Activated CD4-positive, alpha-beta T cell treated with anti-CD3 and anti-CD28 coated beads, Interleukin-2, amount 10 ng/mL, durations not matched to agents 24 days and 14 days (primary cell): ENCODE measurements around the gene GZMM. TPM values are rescaled to one million over a fixed set of nuclear protein-coding genes. Genes with fewer than 3 reads are reported as not detected.

Experiments used
- DNase-seq: peaks from one replicate; pipeline ENCODE4 v3.0.0; 2022
- H3K27ac Mint-ChIP-seq: one replicate; pipeline ENCODE4 v1.8.0; 2022; ENCODE audit warnings: mild to moderate bottlenecking, mixed read lengths
- H3K27me3 Mint-ChIP-seq: one replicate; pipeline ENCODE4 v1.8.0; 2022; ENCODE audit warnings: mixed read lengths
- H3K36me3 Mint-ChIP-seq: one replicate; pipeline ENCODE4 v1.8.0; 2022; ENCODE audit warnings: low read depth, mild to moderate bottlenecking, mixed read lengths
- H3K4me1 Mint-ChIP-seq: one replicate; pipeline ENCODE4 v1.8.0; 2021; ENCODE audit warnings: mixed read lengths
- H3K4me3 Mint-ChIP-seq: one replicate; pipeline ENCODE4 v1.8.0; 2022; ENCODE audit warnings: mild to moderate bottlenecking, moderate library complexity, mixed read lengths
- H3K9me3 Mint-ChIP-seq: one replicate; pipeline ENCODE4 v1.8.0; 2021; ENCODE audit warnings: mixed read lengths
- intact Hi-C: fragments of 100-400 bp; cut with micrococcal nuclease; formaldehyde crosslinking; loops from one replicate; pipeline ENCODE4 v1.15.1; 2023
- total RNA-seq: library from RNA; stranded (reverse); gene quantifications from 2 replicates; pipeline ENCODE4 v1.2.3, GENCODE V29; 2022

The GZMM gene
- total RNA-seq, 1 donor from 2014 or later, result 37.6 TPM

DNA sequence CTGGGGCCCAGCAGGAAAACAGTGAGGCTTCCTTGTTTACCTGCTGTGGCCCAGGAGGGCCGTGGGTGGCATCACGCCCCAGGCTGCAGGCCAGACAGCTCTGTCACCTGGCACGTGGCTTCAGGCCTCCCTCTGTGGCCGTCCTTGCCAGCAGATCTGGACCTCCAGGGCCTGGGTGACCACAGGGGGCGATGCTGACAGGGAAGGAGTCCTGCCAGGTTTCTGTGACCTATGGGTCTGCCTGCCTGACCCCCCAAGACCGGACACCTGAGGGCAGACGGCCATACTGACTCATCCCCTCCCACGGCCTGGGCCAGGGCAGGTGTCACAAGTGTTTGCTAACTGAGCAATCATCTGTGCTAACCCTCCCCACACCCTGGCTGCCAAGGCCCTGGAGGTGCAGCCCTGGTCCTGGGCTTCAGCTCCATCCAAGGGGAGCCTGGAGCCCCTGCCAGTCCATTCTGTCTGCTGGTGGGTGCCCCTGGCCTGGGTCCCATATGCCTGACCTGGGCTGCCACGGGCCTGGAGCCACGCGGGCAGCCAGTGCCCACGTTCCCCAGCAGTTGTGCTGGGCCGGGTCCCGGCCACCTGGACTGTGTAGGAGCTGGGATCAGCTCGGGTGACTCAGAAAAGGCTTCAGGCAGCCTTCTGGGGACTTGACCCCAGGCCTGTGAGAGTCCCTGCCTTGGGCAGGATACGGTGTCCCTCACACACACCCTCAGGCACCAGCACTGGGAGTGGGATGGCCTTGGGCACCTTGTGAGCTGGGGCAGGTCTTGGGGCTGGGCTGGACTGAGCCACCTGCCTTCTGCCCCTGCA, 8.6 kb upstream of the GZMM start:
- H3K27ac Mint-ChIP-seq, result peak overlapping the region; percentile 56
- peaks cover 14% of the 10 kb centered on the region for H3K4me1 Mint-ChIP-seq
- H3K27me3 Mint-ChIP-seq, result no peaks in the 10 kb centered on the region
- peak overlapping the region; percentile 60 for H3K4me3 Mint-ChIP-seq
- peaks cover 13% of the 10 kb centered on the region for H3K36me3 Mint-ChIP-seq
- intact Hi-C loops, result no loop called here
- DNase-seq, result no peak
- H3K9me3 Mint-ChIP-seq, result no peaks in the 10 kb centered on the region

DNA sequence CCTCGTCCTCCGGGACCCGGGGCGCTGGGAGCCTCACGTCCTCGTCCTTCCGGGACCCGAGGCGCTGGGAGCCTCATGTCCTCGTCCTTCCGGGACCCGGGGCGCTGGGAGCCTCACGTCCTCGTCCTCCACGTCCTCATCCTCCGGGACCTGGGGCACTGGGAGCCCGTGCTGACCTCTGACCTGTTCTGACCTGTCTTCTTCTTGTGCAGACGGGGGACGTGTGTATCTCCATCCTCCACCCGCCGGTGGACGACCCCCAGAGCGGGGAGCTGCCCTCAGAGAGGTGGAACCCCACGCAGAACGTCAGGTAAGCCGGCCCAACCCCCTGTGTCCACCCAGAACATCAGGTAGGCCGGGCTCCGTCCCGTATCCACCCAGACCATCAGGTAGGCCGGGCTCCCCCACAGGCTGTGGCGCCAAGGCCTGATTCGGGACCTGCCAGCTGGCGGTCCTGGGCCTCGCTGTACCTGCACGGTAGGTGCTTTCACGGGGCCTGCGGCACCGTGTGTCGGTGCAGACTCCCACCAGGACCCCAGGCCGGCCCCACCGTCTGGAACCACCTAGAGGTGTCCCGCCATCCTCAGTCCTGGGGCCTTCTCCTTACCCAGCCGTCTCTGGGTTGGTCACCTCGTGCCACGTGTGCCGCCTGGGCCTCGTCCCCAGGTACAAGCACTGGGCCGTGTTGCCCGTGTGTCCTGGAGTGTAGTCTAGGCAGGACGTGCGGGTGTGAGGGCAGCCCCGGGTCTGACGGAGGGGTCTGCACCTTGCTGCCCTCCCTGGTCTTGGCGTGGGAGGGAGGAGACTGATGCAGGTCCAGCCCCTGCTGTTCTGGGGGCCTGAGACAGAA, 7.6 kb upstream of the GZMM start:
- H3K36me3 Mint-ChIP-seq, result peaks cover 13% of the 10 kb centered on the region
- peaks cover 11% of the 10 kb centered on the region for H3K4me1 Mint-ChIP-seq
- no peaks in the 10 kb centered on the region for H3K9me3 Mint-ChIP-seq
- DNase-seq, result no peak
- no peak overlapping the region for H3K4me3 Mint-ChIP-seq
- H3K27ac Mint-ChIP-seq, result no peak overlapping the region
- intact Hi-C loops, result no loop called here
- no peaks in the 10 kb centered on the region for H3K27me3 Mint-ChIP-seq

DNA sequence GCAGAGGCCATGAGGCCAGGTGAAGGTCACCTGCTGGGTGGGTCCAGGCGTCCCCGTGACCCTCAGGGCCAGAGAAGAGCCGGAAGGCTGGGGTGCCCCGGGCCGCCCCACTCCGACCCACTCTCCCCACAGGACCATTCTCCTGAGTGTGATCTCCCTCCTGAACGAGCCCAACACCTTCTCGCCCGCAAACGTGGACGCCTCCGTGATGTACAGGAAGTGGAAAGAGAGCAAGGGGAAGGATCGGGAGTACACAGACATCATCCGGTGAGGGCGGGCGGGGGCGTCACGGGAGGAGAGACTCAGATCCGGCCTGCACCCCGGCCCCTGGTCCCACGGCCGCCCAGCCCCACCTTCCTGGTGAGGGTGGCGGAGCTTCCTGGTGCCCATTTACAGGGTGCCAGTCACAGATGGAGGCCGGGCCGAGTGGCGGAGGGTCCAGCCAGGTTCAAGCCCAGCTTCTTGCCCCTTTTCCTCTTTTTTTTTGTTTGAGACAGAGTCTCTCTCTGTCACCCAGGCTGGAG, 6.9 kb upstream of the GZMM start:
- Mint-ChIP-seq H3K4me1 (peaks cover 11% of the 10 kb centered on the region), H3K27me3 (no peaks in the 10 kb centered on the region), H3K36me3 (peaks cover 13% of the 10 kb centered on the region), H3K4me3 (no peak overlapping the region), H3K9me3 (no peaks in the 10 kb centered on the region), H3K27ac (no peak overlapping the region)
- no peak for DNase-seq
- intact Hi-C loops, result no loop called here

DNA sequence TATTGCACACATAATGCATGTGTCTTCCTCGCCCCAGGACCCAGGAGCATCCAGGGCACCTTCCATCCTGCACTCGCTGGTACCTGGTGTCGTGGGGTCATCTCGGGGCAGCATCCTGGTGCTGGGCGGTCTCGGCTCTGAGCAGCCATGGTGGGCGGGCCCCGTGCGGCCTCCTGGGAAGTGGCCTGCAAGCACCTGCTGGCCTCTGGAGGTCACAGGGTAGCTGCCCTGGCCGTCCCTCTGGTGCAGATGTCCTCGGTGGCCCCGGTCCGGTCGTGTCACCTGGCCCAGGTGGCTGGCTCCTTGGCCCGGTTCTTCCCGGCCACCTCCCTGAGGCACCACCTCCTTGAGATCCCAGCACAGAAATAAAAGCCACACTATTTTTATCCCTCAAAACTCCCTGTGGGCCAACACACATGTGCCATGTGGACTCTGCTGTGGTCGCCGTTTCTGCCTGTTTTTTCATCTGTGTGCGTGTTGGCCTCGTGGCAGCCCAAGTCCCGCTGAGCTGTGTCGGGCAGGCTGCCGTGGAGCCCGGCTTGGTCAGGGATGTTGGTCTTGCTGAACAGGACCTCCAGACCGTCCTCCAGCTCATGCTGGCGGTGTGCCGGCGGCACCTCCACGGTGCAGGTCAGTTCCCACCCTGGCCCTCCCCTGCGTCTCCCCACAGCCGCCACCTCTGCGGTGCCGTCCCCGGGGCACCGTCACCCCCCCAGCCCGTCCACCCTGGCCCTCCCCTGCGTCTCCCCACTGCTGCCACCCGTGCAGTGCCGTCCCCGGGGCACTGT, 5.0 kb upstream of the GZMM start:
- intact Hi-C loops, result no loop called here
- H3K27me3 Mint-ChIP-seq, result no peaks in the 10 kb centered on the region
- H3K4me1 Mint-ChIP-seq, result peaks cover 8% of the 10 kb centered on the region
- no peak overlapping the region for H3K27ac Mint-ChIP-seq
- H3K4me3 Mint-ChIP-seq, result no peak overlapping the region
- no peak for DNase-seq
- no peaks in the 10 kb centered on the region for H3K9me3 Mint-ChIP-seq
- H3K36me3 Mint-ChIP-seq, result peaks cover 15% of the 10 kb centered on the region

DNA sequence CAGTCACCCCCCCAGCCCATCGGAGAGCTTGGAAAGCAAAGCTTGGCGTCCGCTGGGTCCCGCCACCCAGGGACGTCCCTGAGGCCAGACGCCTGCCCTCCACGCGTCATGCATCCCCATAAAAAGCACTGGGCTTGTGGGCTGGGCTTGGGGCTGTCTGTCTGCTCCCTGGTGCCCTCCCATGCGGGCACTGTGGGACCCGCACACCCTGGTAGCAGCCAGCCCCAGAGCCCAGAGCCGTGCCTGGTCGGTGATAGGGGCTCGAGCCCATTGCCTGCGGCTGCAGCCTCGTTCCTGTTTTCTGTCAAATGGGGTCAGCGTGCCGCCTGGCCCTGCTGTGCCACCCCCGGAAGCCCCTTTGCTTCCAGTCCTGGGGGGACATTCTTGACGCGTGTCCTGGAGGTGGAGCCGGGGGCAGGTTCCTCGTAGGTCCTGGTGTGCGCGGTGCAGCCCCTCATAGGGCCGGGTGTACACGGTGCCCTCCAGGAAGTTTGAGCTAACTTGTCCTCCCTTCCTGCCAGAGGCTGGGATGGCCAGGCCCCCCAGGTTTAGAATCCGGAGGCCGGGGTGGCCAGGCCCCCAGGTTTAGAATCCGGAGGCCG, 4.3 kb upstream of the GZMM start:
- H3K27ac Mint-ChIP-seq, result no peak overlapping the region
- DNase-seq, result no peak
- intact Hi-C loops, result no loop called here
- H3K4me1 Mint-ChIP-seq, result peaks cover 12% of the 10 kb centered on the region
- H3K4me3 Mint-ChIP-seq, result no peak overlapping the region
- no peaks in the 10 kb centered on the region for H3K27me3 Mint-ChIP-seq
- no peaks in the 10 kb centered on the region for H3K9me3 Mint-ChIP-seq
- H3K36me3 Mint-ChIP-seq, result peaks cover 16% of the 10 kb centered on the region

DNA sequence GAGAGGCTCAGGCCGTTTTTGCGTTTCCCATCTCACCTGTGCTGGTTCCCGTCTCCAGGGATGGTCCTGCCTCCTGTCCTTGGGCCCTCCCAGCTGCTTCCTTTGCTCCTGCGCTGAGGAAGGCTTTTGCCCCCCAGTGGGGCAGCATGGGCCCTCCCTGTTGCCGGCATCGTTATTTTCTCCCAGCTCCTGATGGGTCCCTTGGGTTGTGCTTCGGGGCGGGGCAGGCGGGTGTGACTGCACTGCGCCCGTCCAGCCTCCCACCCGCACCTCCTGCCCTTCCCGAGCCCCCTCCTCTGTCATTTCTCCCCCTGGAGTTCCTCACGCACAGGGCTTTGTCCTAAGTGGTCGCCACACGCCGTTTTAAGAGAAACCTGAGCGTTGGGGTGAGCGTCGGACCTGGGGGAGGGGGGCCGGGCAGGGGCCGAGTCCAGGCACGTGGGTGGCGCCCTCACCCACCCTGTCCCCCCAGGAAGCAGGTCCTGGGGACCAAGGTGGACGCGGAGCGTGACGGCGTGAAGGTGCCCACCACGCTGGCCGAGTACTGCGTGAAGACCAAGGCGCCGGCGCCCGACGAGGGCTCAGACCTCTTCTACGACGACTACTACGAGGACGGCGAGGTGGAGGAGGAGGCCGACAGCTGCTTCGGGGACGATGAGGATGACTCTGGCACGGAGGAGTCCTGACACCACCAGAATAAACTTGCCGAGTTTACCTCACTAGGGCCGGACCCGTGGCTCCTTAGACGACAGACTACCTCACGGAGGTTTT, 2.8 kb upstream of the GZMM start:
- Mint-ChIP-seq H3K27me3 (no peaks in the 10 kb centered on the region), H3K4me1 (peaks cover 18% of the 10 kb centered on the region), H3K36me3 (peaks cover 16% of the 10 kb centered on the region), H3K27ac (no peak overlapping the region), H3K9me3 (no peaks in the 10 kb centered on the region), H3K4me3 (no peak overlapping the region)
- intact Hi-C loops, result no loop called here
- DNase-seq, result no peak

DNA sequence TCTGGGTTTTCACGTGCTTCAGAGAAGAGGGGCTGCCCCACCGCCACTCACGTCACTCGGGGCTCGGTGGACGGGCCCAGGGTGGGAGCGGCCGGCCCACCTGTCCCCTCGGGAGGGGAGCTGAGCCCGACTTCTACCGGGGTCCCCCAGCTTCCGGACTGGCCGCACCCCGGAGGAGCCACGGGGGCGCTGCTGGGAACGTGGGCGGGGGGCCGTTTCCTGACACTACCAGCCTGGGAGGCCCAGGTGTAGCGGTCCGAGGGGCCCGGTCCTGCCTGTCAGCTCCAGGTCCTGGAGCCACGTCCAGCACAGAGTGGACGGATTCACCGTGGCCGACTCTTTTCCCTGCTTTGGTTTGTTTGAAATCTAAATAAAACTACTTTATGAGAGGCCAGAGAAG, 2.2 kb upstream of the GZMM start:
- Mint-ChIP-seq H3K4me1 (peaks cover 18% of the 10 kb centered on the region), H3K4me3 (no peak overlapping the region), H3K36me3 (peaks cover 16% of the 10 kb centered on the region), H3K27ac (no peak overlapping the region), H3K9me3 (no peaks in the 10 kb centered on the region), H3K27me3 (no peaks in the 10 kb centered on the region)
- DNase-seq, result no peak
- intact Hi-C loops, result no loop called here

DNA sequence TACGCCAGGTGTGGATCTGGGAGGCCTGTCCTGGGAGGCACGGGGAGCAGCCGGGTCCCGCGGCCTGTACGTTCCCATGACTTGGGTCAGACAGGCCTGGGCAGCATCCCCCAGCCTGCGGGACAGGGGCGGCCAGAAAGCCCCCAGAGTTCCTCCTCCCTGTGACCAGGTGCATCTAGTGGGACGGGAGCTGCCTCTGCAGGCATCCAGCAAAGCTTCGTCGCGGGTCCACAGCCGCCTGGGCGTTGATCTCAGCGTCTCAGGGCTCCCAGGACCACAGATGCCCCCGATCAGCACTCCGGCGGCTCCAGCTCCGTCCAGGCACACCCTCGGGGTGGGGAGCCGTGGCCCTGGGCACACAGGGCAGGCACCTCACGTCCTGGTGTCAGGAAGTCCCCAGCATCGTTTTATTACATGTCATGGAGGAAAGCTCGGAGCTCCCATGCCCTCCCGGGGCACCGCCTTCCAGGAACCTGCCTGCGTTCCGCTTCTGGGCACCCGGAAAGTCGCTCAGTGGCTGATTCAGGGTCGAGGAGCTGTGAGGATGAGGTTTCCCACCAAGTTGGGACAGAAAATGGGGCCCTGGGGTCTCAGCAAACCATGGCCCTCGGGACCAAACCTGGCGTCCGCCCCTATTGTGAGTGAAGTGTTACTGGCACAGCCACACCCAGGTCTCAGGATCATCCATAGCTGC, 1.5 kb upstream of the GZMM start:
- intact Hi-C loops, result no loop called here
- no peak overlapping the region for H3K27ac Mint-ChIP-seq
- H3K27me3 Mint-ChIP-seq, result no peaks in the 10 kb centered on the region
- H3K4me1 Mint-ChIP-seq, result peaks cover 18% of the 10 kb centered on the region
- H3K9me3 Mint-ChIP-seq, result no peaks in the 10 kb centered on the region
- H3K4me3 Mint-ChIP-seq, result no peak overlapping the region
- DNase-seq, result no peak
- peaks cover 14% of the 10 kb centered on the region for H3K36me3 Mint-ChIP-seq

DNA sequence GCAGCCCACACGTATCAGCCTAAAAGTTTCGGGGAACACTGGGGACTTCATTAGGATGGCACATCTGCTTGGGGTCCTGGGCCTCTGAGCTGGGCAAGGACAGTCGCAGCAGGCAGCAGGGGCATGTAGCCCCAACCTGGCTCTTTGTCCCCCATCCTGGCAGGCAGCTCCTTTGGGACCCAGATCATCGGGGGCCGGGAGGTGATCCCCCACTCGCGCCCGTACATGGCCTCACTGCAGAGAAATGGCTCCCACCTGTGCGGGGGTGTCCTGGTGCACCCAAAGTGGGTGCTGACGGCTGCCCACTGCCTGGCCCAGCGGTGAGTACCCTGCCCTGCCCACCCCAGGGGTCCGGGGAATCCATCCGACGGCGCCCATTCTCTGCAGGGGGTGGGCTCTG, 3.3 kb downstream of the GZMM start:
- no peak overlapping the region for H3K27ac Mint-ChIP-seq
- intact Hi-C loops, result no loop called here
- H3K4me3 Mint-ChIP-seq, result no peak overlapping the region
- H3K9me3 Mint-ChIP-seq, result no peaks in the 10 kb centered on the region
- H3K4me1 Mint-ChIP-seq, result peaks cover 18% of the 10 kb centered on the region
- no peak for DNase-seq
- peaks cover 11% of the 10 kb centered on the region for H3K36me3 Mint-ChIP-seq
- H3K27me3 Mint-ChIP-seq, result no peaks in the 10 kb centered on the region

DNA sequence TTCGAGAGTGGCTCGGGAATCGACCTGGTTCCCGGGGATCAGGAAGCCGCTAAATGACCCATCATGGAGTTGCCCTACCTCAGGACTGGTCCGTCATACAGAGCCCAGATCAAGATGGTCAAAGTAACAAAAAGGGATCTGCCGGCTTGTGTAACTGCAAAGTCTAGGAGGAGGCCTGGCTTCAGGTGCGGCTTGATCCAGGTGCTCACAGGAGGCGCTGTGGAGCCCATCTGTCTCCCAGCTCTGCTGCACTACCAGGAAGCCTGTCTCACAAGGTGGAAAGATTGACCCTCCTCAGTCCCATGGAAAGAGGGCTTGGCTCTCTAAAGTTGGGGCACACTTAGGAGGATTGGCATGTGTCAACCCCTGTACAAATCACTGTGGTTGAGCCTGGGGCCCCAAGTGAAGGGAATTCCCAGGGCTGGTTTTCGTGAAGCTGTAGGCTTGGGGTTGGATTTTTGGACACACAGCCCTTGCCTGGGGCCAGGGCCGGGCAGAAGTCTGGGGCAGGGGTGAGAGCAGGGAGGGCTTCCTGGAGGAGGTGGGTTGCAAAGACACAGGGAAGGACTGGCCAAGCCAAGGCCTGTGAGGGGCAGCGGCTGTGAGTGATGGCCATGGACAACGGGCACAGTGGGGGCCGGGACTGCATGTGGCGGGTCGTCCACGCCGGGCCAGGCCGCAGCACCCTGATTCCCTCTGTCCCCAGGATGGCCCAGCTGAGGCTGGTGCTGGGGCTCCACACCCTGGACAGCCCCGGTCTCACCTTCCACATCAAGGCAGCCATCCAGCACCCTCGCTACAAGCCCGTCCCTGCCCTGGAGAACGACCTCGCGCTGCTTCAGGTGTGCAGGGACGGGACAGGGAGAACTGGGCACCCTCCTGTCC, 4.2 kb downstream of the GZMM start:
- Mint-ChIP-seq H3K4me1 (peaks cover 18% of the 10 kb centered on the region), H3K27me3 (no peaks in the 10 kb centered on the region), H3K9me3 (no peaks in the 10 kb centered on the region), H3K4me3 (no peak overlapping the region), H3K36me3 (peaks cover 11% of the 10 kb centered on the region), H3K27ac (no peak overlapping the region)
- DNase-seq, result no peak
- intact Hi-C loops, result no loop called here

DNA sequence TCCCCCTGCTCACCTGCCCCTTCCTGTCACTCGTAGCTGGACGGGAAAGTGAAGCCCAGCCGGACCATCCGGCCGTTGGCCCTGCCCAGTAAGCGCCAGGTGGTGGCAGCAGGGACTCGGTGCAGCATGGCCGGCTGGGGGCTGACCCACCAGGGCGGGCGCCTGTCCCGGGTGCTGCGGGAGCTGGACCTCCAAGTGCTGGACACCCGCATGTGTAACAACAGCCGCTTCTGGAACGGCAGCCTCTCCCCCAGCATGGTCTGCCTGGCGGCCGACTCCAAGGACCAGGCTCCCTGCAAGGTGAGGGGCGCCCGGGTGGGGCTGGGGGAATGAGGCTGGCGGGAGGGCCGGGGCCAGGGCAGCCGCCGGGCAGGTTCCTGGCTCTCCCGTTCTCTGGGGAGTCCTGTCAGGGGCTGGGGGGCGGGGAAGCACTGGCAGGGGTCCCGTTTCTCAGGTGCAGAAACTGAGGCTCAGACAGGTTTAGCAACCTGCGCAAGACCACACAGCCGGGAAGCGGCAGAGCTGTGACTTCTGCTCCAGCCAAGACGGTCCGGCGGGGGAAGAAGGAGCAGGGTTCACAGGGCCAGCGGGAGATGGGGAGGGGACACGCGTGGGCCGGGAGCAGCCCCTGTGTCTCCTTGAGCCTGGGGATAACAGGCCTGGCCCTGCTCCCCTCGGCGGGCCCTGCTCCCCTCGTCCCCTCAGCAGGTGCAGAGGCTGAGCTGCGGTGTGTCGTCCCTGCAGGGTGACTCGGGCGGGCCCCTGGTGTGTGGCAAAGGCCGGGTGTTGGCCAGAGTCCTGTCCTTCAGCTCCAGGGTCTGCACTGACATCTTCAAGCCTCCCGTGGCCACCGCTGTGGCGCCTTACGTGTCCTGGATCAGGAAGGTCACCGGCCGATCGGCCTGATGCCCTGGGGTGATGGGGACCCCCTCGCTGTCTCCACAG, 5.3 kb downstream of the GZMM start:
- peaks cover 7% of the 10 kb centered on the region for H3K36me3 Mint-ChIP-seq
- peaks cover 10% of the 10 kb centered on the region for H3K4me1 Mint-ChIP-seq
- no peak for DNase-seq

More for the DNA sequence above, 5.3 kb downstream of the GZMM start:
- Mint-ChIP-seq H3K9me3 (no peaks in the 10 kb centered on the region), H3K27me3 (no peaks in the 10 kb centered on the region), H3K4me3 (no peak overlapping the region), H3K27ac (no peak overlapping the region)
- intact Hi-C loops, result no loop called here
